Muscle layer of colon (tissue), 2 donors: ENCODE results near the gene ARMC5.
"Not testable (repeated sequence)": the region's sequence is repeated elsewhere in the genome, so short reads cannot be mapped to it uniquely, and the experiment has no call there.

ENCODE experiments used
- H3K27ac ChIP-seq: one replicate; pipeline ENCODE4 v1.7.0; 2013; ENCODE audit warnings: low read depth, mild to moderate bottlenecking, low read length, moderate library complexity
- H3K27me3 ChIP-seq, 2 donors: one replicate each; pipeline ENCODE4 v1.7.0; 2013; ENCODE audit warnings: low read length in 2 of 2, mild to moderate bottlenecking in 2 of 2; ENCODE audit not compliant: insufficient read depth in 2 of 2, control insufficient read depth in 1 of 2
- H3K36me3 ChIP-seq: one replicate; pipeline ENCODE4 v1.7.0; 2013; ENCODE audit warnings: mild to moderate bottlenecking, low read length; ENCODE audit not compliant: insufficient read depth
- H3K4me1 ChIP-seq: one replicate; pipeline ENCODE4 v1.7.0; 2013; ENCODE audit warnings: mild to moderate bottlenecking, low read length; ENCODE audit not compliant: insufficient read depth
- H3K4me3 ChIP-seq, 2 donors: one replicate each; pipeline ENCODE4 v1.7.0; 2013; ENCODE audit warnings: low read length in 2 of 2, low read depth in 1 of 2, mild to moderate bottlenecking in 1 of 2, moderate library complexity in 1 of 2
- H3K9ac ChIP-seq: one replicate; pipeline ENCODE4 v1.7.0; 2013; ENCODE audit warnings: low read length
- H3K9me3 ChIP-seq: one replicate; pipeline ENCODE4 v1.7.0; 2013; ENCODE audit warnings: mild to moderate bottlenecking, low read length
- donor health status: abdominal sarcoma.
- donor health status: Adenocarcinoma of cecum.

ARMC5 gene

GRCh38 chr16:31499928-31500327 is 40.6 kb downstream of the ARMC5 start:
- Histone ChIP-seq H3K4me1 (no peaks in the 10 kb centered on the region), H3K9me3 (no peaks in the 10 kb centered on the region), H3K36me3 (peaks cover 56% of the 10 kb centered on the region), H3K27me3 (no peaks in the 10 kb centered on the region), H3K4me3 (no peak overlapping the region), H3K27ac (no peak overlapping the region), H3K9ac (no peak overlapping the region)

- Histone ChIP-seq H3K9me3 (no peaks in the 10 kb centered on the region), H3K4me1 (no peaks in the 10 kb centered on the region), H3K36me3 (peaks cover 54% of the 10 kb centered on the region), H3K27ac (no peak overlapping the region), H3K27me3 (no peaks in the 10 kb centered on the region), H3K4me3 (no peak overlapping the region), H3K9ac (no peak overlapping the region)
Observed at GRCh38 chr16:31501226-31501965, 42.1 kb downstream of the ARMC5 start.

- H3K27ac ChIP-seq, result no peak overlapping the region
- peaks cover 48% of the 10 kb centered on the region for H3K36me3 ChIP-seq
- H3K9me3 ChIP-seq, result no peaks in the 10 kb centered on the region
- no peak overlapping the region for H3K9ac ChIP-seq
- H3K4me3 ChIP-seq, result no peak overlapping the region
- H3K4me1 ChIP-seq, result peaks cover 4% of the 10 kb centered on the region
- H3K27me3 ChIP-seq, result no peaks in the 10 kb centered on the region
Observed at GRCh38 chr16:31501966-31502348, 42.7 kb downstream of the ARMC5 start.

- H3K4me3 ChIP-seq, result no peak overlapping the region
- H3K9me3 ChIP-seq, result no peaks in the 10 kb centered on the region
- no peaks in the 10 kb centered on the region for H3K27me3 ChIP-seq
- peaks cover 11% of the 10 kb centered on the region for H3K4me1 ChIP-seq
- peaks cover 39% of the 10 kb centered on the region for H3K36me3 ChIP-seq
- no peak overlapping the region for H3K9ac ChIP-seq
- no peak overlapping the region for H3K27ac ChIP-seq
Observed at GRCh38 chr16:31502981-31503380, 43.7 kb downstream of the ARMC5 start.

GRCh38 chr16:31503555-31503954 is 44.3 kb downstream of the ARMC5 start:
- H3K27ac ChIP-seq, H3K9me3 ChIP-seq, H3K9ac ChIP-seq, H3K27me3 ChIP-seq, H3K4me3 ChIP-seq: not testable (repeated sequence)
- Histone ChIP-seq H3K36me3 (peaks cover 33% of the 10 kb centered on the region), H3K4me1 (peaks cover 11% of the 10 kb centered on the region)

GRCh38 chr16:31504159-31504558 is 44.9 kb downstream of the ARMC5 start:
- H3K27ac ChIP-seq, result no peak overlapping the region
- H3K4me1 ChIP-seq, result peaks cover 16% of the 10 kb centered on the region

GRCh38 chr16:31505483-31505882 is 46.2 kb downstream of the ARMC5 start:
- peaks cover 15% of the 10 kb centered on the region for H3K36me3 ChIP-seq
- no peak overlapping the region for H3K9ac ChIP-seq
- peaks cover 25% of the 10 kb centered on the region for H3K4me1 ChIP-seq
- H3K27me3 ChIP-seq, result no peaks in the 10 kb centered on the region
- no peak overlapping the region for H3K27ac ChIP-seq
- H3K4me3 ChIP-seq, result no peak overlapping the region
- H3K9me3 ChIP-seq, result no peaks in the 10 kb centered on the region

More at GRCh38 chr16:31504159-31504558, 44.9 kb downstream of the ARMC5 start:
- no peaks in the 10 kb centered on the region for H3K27me3 ChIP-seq
- H3K9ac ChIP-seq, result no peak overlapping the region
- H3K36me3 ChIP-seq, result peaks cover 27% of the 10 kb centered on the region
- no peak overlapping the region for H3K4me3 ChIP-seq
- no peaks in the 10 kb centered on the region for H3K9me3 ChIP-seq

- Histone ChIP-seq H3K4me3 (peak overlapping the region; percentile 78 to 82), H3K9ac (peak overlapping the region; percentile 94), H3K27me3 (no peaks in the 10 kb centered on the region), H3K9me3 (no peaks in the 10 kb centered on the region), H3K36me3 (peaks cover 13% of the 10 kb centered on the region), H3K4me1 (peaks cover 25% of the 10 kb centered on the region), H3K27ac (peak overlapping the region; percentile 88)
Observed at GRCh38 chr16:31507617-31507928, 48.3 kb downstream of the ARMC5 start.

GRCh38 chr16:31507929-31508705 is 48.8 kb downstream of the ARMC5 start, which contains the start of gene RUSF1:
TSS of gene RUSF1 (minus strand) at chr16:31508391. CDS start at chr16:31508373, 18 bp downstream.
- H3K4me1 ChIP-seq, result peaks cover 25% of the 10 kb centered on the region
- peak within 1 kb of the TSS; percentile 94 for H3K9ac ChIP-seq
- no peaks in the 10 kb centered on the region for H3K9me3 ChIP-seq
- H3K36me3 ChIP-seq, result peaks cover 13% of the 10 kb centered on the region
- no peaks in the 10 kb centered on the region for H3K27me3 ChIP-seq
- H3K4me3 ChIP-seq, result peak within 1 kb of the TSS; percentile 78 to 82
- peak within 1 kb of the TSS; percentile 88 for H3K27ac ChIP-seq

- peak overlapping the region; percentile 88 for H3K27ac ChIP-seq
- peak overlapping the region; percentile 94 for H3K9ac ChIP-seq
- peak overlapping the region; percentile 78 to 82 for H3K4me3 ChIP-seq
- H3K27me3 ChIP-seq, result no peaks in the 10 kb centered on the region
- H3K4me1 ChIP-seq, result peaks cover 25% of the 10 kb centered on the region
- H3K9me3 ChIP-seq, result no peaks in the 10 kb centered on the region
- H3K36me3 ChIP-seq, result peaks cover 13% of the 10 kb centered on the region
Observed at GRCh38 chr16:31508706-31509195, 49.5 kb downstream of the ARMC5 start.

GRCh38 chr16:31513126-31513525 is 53.8 kb downstream of the ARMC5 start:
- no peak overlapping the region for H3K4me3 ChIP-seq
- H3K4me1 ChIP-seq, result peaks cover 14% of the 10 kb centered on the region
- no peak overlapping the region for H3K27ac ChIP-seq
- H3K9ac ChIP-seq, result no peak overlapping the region
- no peaks in the 10 kb centered on the region for H3K36me3 ChIP-seq
- no peaks in the 10 kb centered on the region for H3K27me3 ChIP-seq
- H3K9me3 ChIP-seq, result no peaks in the 10 kb centered on the region
